ENCODE measurements around the gene HDAC8. TPM values are rescaled to one million over a fixed set of nuclear protein-coding genes. Genes with fewer than 3 reads are reported as not detected.

Gene HDAC8
- total and polyA plus RNA-seq, 2 experiments from 2014 or later, result 36.6 to 40.3 TPM

GRCh38 chrX:72368796-72369195 is 203.8 kb downstream of the HDAC8 start:
- H3K27ac ChIP-seq, result no peak overlapping the region
- no peaks in the 10 kb centered on the region for H3K36me3 ChIP-seq
- H3K4me3 ChIP-seq, result no peak overlapping the region
- no peak for TF ChIP-seq CTCF (IDR thresholded peaks at IDR 0.05; ENCODE audit: low read depth, low read length)
- peak in 1 of 2 donors; percentile 32 for DNase-seq (ENCODE audit: low read depth in 1 of 2, low spot score in 1 of 2)
- H3K4me1 ChIP-seq (ENCODE audit: low read depth), result no peaks in the 10 kb centered on the region
- H3K27me3 ChIP-seq, result no peaks in the 10 kb centered on the region
- no peaks in the 10 kb centered on the region for H3K9me3 ChIP-seq (ENCODE audit: low read depth)

- H3K27ac ChIP-seq, result no peak overlapping the region
- TF ChIP-seq CTCF (IDR thresholded peaks at IDR 0.05; ENCODE audit: low read depth, low read length), result no peak
- H3K4me3 ChIP-seq, result no peak overlapping the region
- no peaks in the 10 kb centered on the region for H3K36me3 ChIP-seq
- DNase-seq (ENCODE audit: low read depth in 1 of 2, low spot score in 1 of 2), result no peak
- H3K4me1 ChIP-seq (ENCODE audit: low read depth), result no peaks in the 10 kb centered on the region
- H3K9me3 ChIP-seq (ENCODE audit: low read depth), result no peaks in the 10 kb centered on the region
- H3K27me3 ChIP-seq, result no peaks in the 10 kb centered on the region
These were observed 205.1 kb downstream of the HDAC8 start for GRCh38 chrX:72367516-72367915.

- TF ChIP-seq CTCF (IDR thresholded peaks at IDR 0.05; ENCODE audit: low read depth, low read length), result no peak
- Histone ChIP-seq H3K9me3 (ENCODE audit: low read depth) (no peaks in the 10 kb centered on the region), H3K4me1 (ENCODE audit: low read depth) (no peaks in the 10 kb centered on the region), H3K36me3 (no peaks in the 10 kb centered on the region), H3K27ac (no peak overlapping the region), H3K4me3 (no peak overlapping the region), H3K27me3 (no peaks in the 10 kb centered on the region)
- DNase-seq (ENCODE audit: low read depth in 1 of 2, low spot score in 1 of 2), result no peak
These were observed 205.8 kb downstream of the HDAC8 start for GRCh38 chrX:72366701-72367454.

GRCh38 chrX:72366178-72366577 is 206.5 kb downstream of the HDAC8 start:
- H3K4me1 ChIP-seq (ENCODE audit: low read depth), result no peaks in the 10 kb centered on the region
- H3K9me3 ChIP-seq (ENCODE audit: low read depth), result no peaks in the 10 kb centered on the region
- H3K4me3 ChIP-seq, result no peak overlapping the region
- no peak for DNase-seq (ENCODE audit: low read depth in 1 of 2, low spot score in 1 of 2)
- H3K27me3 ChIP-seq, result no peaks in the 10 kb centered on the region
- no peak for TF ChIP-seq CTCF (IDR thresholded peaks at IDR 0.05; ENCODE audit: low read depth, low read length)
- H3K36me3 ChIP-seq, result no peaks in the 10 kb centered on the region
- H3K27ac ChIP-seq, result no peak overlapping the region

GRCh38 chrX:72365126-72365525 is 207.5 kb downstream of the HDAC8 start:
- DNase-seq (ENCODE audit: low read depth in 1 of 2, low spot score in 1 of 2), result no peak
- H3K27me3 ChIP-seq, result no peaks in the 10 kb centered on the region
- no peaks in the 10 kb centered on the region for H3K9me3 ChIP-seq (ENCODE audit: low read depth)
- H3K4me3 ChIP-seq, result no peak overlapping the region
- TF ChIP-seq CTCF (IDR thresholded peaks at IDR 0.05; ENCODE audit: low read depth, low read length), result no peak
- H3K4me1 ChIP-seq (ENCODE audit: low read depth), result no peaks in the 10 kb centered on the region
- H3K27ac ChIP-seq, result no peak overlapping the region
- H3K36me3 ChIP-seq, result no peaks in the 10 kb centered on the region

Measured in cardiac muscle cell (in vitro differentiated cells and primary cell).